CD4-positive, alpha-beta T cell treated with Interferon alpha-2 for 1 hour (primary cell): ENCODE measurements around the gene TWIST2.

Experiments
- DNase-seq, 2 donors: peaks; one replicate each; pipeline ENCODE4 v3.0.0-alpha.2; 2020 to 2022

TWIST2 gene

DNA sequence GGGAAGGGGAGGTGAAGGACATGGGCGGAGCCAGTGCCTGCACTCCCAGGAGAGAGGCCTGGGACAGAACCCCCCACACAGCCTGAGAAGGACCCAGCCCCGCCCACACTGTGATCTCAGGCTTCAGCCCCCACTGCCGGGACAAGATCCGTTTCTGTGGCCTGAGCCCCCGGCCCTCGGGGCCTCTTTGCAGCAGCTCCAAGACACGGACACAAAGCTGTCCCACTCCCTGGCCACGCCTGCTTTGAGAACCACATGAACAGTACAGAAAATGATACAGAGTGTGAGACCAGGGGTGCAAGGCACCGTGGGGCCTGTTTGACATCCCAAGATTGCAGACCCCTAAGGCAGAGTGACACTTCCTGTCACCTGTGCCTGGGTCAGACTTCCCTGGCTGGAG, 74.5 kb downstream of the TWIST2 start:
- no peak for DNase-seq

DNA sequence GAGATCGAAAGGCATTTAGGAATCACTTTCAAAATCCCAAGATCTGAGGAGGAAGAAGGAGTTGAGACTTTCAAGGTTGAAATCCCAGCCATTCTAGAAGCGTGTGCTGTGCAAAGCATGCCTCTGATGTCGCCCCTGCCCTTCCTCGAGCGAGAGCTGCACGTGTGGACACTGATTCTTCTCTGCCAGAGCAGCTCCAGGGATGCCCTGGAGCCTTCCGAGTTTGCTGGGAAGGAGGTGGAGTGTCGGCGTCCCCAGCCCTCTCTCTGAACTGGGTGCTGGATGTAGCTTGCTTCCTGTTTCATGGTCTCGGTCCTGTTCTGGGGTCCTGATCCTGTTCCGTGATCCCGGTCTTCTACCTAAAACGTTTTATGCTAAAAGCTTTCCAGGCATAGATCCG, 76.1 kb downstream of the TWIST2 start:
- no peak for DNase-seq

DNA sequence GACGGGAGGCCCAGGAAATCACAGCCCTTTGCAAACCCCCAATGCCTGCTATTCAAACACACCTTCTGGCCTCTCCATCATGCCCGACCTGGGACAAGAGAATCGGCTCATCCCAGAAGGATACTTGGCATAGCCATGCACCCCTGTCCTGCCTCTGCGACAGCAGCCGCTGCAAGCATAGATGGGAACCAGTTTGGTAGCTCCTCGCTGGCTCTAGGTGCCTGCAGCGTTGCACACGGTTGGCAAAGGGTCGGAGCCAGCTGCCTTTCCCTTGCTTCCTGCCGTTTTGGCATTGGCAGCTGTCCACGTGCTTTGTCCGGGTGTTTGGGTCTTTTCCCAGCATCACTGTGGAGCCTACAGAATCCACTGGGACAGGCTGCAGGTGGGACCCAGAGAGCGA, 76.9 kb downstream of the TWIST2 start:
- no peak for DNase-seq

DNA sequence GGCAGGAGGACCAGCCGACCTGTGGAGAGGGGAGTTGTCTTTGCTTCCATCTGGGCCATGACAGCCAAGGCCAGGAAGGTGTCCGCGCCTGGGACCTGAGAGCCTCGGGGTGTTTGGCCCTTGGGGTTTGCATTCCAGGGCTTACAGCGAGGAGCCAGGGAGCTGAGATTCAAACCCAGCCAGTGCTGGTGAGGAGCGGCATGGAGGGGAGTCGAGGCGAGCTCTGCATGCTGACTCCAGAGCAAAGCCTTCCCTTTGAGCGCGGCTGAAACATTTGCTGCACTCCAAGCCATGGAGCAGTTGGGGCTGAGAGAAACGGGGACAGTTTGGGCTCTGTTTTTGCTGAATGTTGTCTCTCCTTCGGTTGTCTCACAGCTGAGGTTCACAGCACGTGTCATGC, 77.4 kb downstream of the TWIST2 start:
- no peak for DNase-seq

DNA sequence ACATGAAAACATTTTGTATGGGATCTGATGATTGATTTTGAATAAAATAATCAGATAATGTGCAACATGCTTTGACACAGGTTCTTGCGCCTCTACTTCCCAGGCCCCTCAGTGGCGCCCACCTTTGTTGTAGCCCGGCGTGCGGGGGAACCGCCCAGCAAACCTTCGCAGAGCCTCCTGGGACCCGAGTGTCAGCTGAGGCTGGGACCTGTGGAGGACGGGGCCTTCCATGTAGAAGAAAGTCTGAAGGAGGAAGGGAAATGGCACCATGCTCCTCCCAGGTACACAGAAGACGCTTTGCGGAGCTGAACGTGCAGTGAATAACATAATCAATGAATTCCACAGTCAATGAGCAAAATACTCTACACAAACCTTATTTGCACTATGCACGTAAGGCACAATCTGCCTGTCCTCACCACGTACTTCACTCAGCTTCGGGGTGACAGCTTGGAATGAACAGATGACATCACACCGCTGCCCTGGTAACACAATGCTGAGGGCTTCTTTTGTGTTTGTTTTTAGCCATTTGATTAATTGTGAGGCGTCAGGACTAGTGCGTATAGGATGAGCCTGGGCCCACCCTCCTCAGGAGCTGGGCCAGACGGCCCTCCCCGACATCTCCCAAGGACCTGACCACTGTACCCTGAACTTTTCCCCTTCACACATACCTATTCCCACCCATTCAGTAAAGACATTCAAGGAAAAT, 78.1 kb downstream of the TWIST2 start:
- DNase-seq: no peak

DNA sequence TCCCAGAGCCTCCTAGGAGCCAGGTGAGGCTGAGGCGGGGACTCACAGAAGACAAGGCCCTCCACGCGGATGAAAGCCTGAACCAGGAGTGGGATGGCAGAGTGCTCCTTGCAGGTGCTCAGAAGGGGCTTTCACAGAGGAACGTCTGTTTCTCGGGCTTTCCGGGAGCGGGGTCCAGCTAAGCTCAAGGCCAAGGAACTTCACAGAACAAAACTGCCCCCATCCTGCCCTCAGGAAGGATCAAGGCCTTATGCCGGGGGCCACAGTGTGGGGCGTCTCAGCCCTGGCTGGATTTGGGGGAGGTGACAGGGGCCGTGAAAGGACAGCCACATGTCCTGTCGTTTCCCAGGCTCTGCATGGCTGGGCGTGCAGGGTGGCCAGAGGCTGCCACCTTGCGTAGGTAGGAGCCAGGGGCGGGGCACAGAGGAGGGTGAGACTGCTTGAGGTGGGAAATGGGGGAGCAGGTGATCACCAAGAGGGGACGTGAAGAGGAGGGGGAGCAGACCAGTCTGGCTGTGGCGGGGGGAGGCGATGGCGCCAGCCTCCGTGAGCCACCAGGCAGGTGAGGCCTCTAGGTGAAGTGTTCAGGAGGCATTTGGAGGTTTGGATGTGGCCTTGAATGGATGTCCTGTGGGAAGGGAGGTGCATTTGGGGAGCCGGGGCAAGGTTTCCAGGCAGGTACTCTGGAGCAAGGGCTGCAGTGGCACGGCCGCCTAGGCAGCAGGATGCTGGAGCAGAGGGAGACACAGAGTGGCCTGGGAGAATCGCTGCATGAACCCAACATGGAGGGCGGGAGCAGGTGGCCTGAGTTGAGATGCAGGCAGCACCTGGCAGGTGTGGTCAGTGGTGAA, 79.1 kb downstream of the TWIST2 start:
- no peak for DNase-seq

DNA sequence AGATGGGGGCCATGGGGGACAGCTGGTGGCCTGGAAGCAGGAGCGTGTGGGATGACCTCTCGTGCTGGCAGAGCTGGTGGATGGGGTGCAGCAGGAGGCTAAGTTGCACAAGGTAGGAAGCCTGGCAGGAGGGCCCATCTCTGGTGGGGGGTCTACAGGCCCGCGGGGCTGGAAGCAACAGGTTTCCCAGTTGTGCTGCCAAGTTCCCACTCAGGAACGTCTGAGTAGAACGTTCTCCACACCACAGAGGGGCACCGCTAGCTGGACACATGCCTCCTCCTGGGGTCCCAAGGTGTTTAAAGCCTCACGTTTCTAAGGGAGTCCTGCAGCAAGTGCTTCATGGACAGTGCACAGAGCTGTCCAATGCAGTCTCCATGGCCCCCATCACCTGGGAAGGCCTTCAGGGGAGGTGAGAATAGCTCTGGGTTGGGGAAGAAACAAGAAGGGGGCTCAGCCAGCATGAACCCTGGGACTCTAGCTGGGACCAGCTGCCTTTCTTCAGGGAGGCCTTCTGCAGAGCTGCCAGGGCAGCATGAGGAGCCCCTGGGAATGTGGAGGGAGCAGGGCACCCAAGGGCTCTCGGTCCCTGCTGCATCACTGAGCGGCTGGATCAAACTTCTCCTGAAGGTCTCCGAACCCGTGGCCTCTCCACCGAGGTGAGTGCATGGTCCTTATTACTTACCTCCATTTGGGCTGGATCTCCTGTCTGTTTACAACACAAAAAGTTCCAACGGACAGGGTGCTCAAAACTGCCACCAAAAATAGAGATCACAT, 80.0 kb downstream of the TWIST2 start:
- DNase-seq: no peak

DNA sequence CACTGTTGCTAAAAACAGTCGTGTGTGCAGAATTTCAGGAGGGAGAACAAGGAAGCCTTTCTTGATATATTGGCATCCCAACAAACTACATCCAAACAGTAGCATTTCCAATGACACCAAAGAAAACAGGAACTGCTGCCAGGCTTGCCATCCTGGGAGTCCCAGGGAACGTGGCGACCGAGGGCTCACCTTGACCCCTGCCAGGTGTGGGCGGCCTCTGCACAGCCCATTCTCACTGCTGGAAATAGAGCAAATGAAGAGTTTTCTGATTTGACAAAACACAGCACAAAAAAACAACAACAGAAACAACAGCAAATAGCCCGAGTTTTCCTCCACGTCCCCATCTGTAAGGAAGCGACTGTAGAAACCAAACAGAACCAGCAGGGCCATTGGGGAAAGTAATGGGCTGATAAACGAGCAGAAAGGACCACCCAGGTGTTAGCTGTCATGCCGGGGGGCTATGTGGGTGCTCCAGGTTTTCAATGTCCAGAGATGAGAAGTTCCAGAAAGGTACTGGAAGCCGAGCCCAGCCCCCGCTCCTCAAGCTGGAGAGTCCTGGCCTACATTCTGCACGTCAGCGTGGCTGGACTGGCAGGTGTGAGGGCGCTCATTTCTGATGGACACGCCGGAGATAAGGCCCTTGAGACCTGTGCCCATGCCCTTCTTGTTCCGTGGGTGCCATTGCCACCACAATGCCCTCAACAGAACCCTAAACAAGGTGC, 80.8 kb downstream of the TWIST2 start:
- DNase-seq: no peak

DNA sequence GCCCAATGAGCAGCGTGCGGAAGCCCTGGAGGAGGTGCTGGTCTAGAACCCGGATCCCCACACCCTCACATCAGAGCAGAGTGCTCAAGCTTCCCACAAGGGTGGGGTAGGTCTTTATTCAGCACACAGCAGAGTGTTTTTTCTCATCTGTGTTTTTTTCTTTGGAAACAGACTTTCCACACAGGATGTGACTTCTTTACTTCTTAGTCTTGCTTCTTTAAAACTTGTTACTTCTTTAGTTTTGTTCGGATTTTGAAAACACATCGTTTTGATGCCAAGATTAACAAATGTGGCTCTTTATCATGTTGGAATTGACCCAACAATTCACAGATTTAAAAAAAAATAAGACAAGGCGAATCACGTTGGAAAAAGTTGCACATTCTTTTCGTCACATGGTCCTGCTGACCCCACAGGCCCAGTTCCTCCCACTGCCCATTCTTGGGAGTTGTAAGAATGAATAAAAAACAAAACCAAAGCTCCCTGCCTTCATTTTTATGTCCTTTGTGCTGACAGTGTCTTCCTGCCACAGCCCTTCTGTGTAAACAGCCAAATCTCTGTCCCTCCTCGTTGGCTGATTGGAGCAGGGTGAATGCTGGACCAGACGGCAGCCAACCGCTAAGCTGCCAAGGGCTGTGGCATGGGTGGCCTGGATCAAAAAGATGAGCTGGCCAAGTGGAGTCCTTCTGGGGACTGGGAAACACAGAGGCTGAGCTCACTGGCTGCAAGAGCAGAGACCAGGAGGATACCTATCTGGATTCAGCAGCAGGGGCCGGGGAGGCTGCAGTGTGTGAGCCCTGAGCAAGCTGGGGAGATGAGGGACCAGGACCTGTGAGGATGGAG, 81.6 kb downstream of the TWIST2 start:
- DNase-seq: no peak

DNA sequence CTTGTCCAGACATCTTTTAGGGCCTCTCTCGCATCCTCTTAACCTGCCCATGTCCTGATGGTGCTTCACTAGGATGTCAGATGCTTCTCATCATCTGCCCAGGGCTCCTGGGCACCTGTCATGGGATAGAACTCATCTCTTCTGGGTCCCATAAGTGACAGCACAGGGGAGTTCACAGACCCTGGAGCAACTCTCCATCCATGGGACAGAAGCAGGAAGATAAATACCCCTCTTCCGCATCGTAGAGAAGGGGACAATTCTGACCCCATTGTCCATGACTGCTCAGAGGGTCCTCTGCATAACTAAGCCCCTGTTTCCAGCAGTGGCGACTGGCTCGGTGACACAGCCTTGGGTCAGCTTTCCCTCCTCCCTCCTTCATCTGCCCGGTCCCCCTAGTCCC, 82.3 kb downstream of the TWIST2 start:
- DNase-seq: no peak

DNA sequence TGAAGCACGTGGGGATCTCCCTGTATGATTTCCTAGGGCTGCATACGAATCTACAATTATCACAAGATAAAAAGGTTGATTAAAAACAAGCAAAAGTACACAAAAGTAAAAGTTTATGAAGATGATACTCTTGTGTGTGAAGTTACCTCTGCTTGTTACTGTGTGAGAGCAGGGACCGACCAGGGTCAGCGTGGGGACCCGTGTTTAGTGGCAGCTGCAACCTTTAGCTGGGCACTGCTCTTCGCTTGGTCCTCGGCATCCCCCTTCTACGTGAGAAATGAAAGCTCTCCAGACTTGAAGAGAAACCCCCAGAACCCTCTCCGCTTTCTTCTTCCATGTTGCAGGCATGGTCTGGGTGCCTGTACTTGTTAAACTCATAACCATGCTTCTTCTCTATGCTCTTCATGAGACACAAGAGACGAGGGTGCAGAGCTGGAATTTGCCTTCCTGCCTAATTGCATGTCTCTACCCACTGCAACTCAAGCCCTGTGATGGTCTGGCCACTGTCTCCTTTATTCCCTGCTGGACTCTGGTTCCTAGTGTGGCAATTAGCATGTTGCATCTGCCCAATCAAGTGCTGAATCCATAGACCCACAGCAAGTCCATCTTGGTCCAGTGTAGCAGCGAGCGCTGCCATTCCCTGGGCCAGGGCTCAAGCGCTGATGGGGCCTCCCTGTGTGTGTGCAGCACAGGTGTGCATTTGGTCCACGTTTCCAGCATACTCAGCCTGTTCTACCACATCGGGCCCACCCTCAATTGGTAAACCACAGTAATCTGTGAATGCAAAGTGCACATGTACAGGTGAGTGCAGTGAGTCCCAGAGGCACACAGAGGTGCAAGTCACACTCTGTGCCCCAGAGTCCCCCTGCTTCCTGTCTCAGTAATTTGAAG, 88.5 kb downstream of the TWIST2 start:
- no peak for DNase-seq

DNA sequence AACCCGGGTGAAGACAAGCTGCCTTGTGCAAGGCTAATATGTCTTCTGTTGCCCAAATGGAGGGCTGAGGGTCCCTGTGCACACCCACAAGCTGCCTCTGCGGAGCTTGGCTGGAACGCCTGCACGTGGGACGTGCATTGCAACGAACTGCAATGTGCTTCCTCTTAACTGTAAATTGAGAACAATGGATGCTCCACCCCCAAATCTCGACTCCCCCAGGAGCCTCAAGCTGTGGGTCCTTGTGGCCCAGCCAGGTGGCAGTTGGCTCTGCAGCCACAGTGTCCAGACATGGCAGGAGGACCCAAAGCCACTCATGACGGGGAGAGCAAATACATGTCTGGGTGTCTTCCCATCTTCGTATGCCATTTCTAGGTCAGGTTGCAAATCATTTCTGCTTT, 90.1 kb downstream of the TWIST2 start:
- DNase-seq: no peak

DNA sequence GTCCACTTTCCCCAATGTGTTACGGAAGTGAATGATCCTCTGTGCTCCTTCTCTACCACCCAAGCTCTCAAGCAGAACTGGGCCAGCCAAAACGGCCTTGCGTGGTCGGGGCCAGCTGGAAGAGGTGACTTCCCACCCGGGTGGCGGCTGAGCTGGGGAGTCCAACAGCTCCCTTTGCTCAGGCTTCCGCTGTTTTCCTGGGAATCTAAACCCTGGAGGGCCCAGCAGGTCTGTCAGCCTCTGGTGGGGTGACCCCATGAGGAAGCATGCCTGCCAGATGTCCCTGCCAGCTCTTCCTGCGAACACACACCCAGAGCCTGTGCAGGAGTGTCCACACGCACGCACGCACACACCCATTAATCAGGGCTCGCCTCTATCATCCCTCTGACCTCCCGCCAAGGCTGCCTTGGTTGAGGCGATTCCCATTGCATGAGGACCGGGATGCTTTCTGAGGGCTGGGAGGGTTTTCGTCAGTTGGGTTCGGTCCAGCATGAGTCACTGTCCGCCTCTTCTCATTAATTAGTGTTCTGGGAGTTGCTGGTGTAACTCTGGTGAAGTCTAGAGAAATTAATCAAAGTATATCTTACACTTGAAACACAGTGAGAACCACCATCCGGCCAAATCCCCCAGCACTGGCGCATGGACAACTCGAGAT, 90.6 kb downstream of the TWIST2 start:
- DNase-seq: no peak

DNA sequence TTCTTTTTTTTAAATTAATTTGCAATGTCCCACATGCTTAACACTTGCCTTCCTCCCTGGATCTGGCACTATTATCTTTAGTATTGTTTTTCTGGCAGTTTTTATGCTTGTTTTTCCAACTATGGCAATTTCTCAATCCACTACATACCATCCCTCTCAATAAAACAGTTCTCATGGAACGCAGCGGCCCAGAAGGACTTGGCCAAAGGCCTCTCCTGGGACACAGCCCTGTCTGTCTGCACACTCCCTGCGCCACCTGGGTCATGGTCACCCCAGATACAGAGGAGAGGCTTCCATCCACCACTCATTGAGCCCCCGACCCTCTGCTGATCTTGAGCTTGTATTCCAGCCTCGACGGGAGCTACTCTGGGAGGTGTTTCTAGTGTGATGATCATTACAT, 91.2 kb downstream of the TWIST2 start:
- DNase-seq: no peak

DNA sequence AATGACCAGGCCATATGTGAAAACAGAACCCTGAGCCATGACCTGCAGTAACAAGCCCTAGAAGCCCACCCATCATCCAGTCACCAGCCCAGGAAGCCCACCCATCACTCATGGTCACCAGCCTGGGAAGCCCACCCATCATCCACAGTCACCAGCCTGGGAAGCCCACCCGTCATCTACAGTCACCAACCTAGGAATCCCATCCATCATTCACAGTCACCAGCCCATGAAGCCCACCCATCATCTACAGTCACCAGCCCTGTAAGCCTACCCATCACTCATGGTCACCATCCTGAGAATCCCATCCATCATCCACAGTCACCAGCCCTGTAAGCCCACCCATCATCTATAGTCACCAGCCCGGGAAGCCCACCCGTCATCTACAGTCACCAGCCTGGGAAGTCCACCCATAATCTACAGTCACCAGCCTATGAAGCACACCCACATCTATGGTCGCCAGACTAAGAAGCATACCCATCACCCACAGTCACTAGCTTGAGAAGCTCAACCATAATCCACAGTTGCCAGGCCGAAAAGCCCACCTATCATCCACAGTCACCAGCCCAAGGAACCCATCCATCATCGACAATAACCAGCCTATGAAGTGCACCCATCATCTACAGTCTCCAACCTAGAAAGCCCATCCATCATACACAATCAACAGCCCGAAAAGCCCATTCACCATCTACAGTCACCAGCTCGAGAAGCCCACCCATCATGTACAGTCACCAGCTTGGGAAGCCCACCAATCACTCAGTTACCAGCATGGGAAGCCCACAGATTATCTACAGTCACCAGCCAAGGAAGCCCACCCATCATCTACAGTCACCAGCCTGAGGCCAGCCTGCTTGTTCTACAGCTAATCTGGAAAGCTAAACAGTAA, 91.9 kb downstream of the TWIST2 start:
- no peak for DNase-seq

DNA sequence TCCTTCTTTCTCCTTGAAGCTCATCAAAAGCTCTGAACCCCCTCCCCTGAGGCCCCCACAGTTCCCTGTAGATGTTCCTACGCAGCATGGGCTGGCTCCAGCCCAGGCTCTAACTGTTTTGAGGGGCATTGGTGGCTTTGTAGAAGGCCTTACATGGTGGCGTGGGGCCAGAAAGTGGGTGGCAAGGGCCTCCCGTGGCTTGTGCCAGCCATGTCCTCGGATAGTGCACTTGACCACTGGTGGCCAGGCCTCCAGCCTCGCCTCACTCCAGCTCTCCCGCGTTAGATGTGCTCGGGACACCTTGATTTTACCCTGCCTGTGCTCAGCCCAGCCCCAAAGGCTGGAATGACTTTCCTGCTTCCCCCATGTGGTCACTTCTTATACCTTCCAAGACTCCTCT, 92.9 kb downstream of the TWIST2 start:
- no peak for DNase-seq

DNA sequence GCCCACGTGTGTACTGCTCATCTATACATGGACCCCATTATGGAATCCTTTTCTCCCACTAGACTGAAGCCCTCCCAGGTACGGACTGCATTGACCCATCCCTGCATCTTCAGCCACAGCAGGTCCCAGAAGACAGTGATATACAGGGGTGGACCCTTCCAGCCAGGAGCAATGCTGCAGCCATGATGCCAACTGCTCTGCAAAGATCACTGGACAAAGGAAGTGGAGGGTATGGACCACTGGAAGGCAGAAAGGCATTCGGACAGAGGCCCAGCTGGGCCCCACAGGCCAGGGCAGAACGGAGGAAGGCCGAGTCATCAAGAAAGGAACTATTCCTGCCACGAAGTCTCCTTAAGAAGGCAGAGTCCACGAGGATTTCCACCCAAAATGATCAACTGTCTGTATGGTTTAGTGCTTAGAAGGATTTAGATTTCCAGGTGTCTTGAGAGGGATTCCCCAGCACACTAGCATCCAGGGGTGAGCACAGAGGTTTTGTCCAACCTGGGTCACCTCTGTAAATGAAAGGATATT, 93.4 kb downstream of the TWIST2 start:
- DNase-seq: no peak

DNA sequence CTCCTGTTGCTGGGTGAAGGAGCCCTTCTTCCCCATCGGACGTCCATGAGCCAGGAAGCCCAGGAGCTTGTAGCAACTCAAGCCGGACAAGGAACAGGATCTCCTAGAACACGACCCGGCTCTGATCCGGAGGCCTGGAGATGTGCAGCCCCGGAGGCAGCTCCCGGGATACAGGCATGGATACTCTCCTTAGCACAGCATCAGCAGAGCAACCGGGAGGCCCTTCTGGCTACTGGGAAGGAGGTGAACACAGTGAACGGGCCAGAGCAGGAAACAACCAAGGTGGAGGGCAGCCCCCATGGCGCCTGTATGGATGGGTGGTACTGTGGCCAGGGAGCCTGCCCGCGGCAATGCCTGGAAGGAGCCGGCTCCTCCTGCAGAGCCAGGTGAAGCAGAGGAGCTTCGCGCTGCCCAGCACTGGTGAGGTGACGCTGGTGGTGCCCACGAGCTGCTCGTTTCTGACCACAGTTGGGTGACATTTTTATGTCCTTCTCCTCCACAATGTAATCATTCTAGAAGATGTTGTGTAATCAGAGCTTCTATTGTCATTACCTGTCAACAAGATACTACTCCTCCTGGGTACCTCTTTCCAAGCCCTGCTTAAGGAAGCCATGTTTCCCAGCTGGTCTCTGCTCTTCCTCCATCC, 94.3 kb downstream of the TWIST2 start:
- DNase-seq: no peak
